Progenitor cell of endocrine pancreas (in vitro differentiated cells): ENCODE data around the gene SLC66A1. TPM values are rescaled to one million over a fixed set of nuclear protein-coding genes. Genes with fewer than 3 reads are reported as not detected.
A peak's percentile ranks its signal among the peaks of the same experiment; 100 is the strongest.

Experiments used
- DNase-seq: peaks from one replicate; pipeline ENCODE4 v3.0.0; 2021; ENCODE audit warnings: low spot score; ENCODE audit not compliant: unreplicated experiment
- H3K27ac Mint-ChIP-seq: 2 replicates; pipeline ENCODE4 v1.8.0; 2021; ENCODE audit warnings: mild to moderate bottlenecking, moderate library complexity, mixed read lengths
- H3K27me3 Mint-ChIP-seq: 2 replicates; pipeline ENCODE4 v1.8.0; 2021; ENCODE audit warnings: mixed read lengths
- H3K36me3 Mint-ChIP-seq: 2 replicates; pipeline ENCODE4 v1.8.0; 2022; ENCODE audit warnings: mixed read lengths; ENCODE audit not compliant: insufficient read depth
- H3K4me1 Mint-ChIP-seq: 2 replicates; pipeline ENCODE4 v1.8.0; 2021; ENCODE audit warnings: low read depth, mixed read lengths
- H3K4me3 Mint-ChIP-seq: 2 replicates; pipeline ENCODE4 v1.8.0; 2021; ENCODE audit warnings: low read depth, mild to moderate bottlenecking, moderate library complexity, mixed read lengths
- H3K9me3 Mint-ChIP-seq: 2 replicates; pipeline ENCODE4 v1.8.0; 2021; ENCODE audit warnings: low read depth, mixed read lengths
- total RNA-seq: library from RNA; stranded (reverse); gene quantifications from 2 replicates; pipeline ENCODE4 v1.2.1, GENCODE V29; 2021
- TF ChIP-seq, protein P1 (sequence below): fragments of 200-600 bp; sonication (generic); IDR thresholded peaks from one replicate; pipeline ENCODE4 v1.5.0; 2021; ENCODE audit warnings: antibody characterized with exemption, mild to moderate bottlenecking; ENCODE audit not compliant: unreplicated experiment

The SLC66A1 gene
- total RNA-seq, 1 donor from 2014 or later = 25.7 TPM

DNA sequence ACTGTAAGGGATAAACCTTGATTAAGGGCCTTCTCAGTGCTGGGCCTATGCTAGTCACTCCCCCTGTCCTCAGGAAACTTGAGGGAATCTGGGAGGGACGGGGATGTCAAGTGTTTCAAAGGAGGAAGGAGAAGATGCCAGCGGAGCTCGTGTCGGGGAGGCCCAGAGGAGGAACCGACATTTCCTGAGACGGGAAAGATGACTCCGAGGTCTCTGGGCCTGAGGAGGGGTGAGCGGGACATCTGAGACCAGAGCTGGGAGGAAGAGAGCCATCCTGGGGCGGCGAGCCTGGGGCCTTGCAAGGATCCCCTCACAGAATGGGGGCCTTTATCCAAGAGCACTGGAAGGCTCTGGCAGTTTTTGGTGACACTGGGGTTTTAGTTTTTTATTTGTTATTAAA, 10.4 kb downstream of the SLC66A1 start:
- Mint-ChIP-seq H3K36me3 (peaks cover 9% of the 10 kb centered on the region), H3K9me3 (no peaks in the 10 kb centered on the region), H3K4me3 (no peak overlapping the region), H3K27ac (no peak overlapping the region), H3K27me3 (no peaks in the 10 kb centered on the region), H3K4me1 (no peaks in the 10 kb centered on the region)
- TF ChIP-seq, protein P1, sequence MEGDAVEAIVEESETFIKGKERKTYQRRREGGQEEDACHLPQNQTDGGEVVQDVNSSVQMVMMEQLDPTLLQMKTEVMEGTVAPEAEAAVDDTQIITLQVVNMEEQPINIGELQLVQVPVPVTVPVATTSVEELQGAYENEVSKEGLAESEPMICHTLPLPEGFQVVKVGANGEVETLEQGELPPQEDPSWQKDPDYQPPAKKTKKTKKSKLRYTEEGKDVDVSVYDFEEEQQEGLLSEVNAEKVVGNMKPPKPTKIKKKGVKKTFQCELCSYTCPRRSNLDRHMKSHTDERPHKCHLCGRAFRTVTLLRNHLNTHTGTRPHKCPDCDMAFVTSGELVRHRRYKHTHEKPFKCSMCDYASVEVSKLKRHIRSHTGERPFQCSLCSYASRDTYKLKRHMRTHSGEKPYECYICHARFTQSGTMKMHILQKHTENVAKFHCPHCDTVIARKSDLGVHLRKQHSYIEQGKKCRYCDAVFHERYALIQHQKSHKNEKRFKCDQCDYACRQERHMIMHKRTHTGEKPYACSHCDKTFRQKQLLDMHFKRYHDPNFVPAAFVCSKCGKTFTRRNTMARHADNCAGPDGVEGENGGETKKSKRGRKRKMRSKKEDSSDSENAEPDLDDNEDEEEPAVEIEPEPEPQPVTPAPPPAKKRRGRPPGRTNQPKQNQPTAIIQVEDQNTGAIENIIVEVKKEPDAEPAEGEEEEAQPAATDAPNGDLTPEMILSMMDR = no peak
- no peak for DNase-seq

DNA sequence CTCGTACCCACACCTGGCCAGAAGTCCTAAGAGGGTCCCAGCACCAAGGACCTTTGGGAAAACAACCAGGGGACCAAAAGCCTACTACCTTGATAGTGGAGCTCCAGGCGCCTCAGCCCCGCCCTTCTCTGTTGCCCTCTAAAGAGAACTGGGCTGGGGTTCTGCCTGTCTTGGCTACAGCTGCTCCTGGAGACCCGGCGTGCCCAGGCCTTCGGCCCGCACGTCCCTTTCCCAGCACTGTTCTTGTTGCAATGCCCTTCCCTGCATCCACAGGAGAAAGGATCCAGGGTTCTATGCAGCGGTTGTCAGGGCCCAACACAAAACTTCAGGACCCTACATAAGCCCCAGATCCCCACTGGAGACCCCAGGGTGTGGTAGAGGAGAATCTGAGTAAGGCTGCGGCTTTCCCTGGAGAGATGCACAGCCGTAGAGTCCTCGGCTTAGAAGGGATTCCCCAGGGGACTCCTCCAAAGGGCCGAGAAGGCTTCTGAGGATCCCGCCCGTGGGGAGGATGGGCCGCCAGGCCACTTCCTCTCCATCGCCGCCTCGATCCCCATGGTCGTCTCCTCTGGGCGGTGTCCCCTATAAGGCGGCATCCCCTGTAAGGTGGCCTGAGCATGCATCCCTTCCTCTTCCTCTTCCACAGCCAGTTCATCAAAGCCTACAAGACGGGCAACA, 12.0 kb downstream of the SLC66A1 start:
- Mint-ChIP-seq H3K4me3 (no peak overlapping the region), H3K36me3 (peaks cover 9% of the 10 kb centered on the region), H3K27me3 (no peaks in the 10 kb centered on the region), H3K27ac (no peak overlapping the region), H3K4me1 (no peaks in the 10 kb centered on the region), H3K9me3 (no peaks in the 10 kb centered on the region)
- DNase-seq = no peak
- TF ChIP-seq, protein P1 = no peak

DNA sequence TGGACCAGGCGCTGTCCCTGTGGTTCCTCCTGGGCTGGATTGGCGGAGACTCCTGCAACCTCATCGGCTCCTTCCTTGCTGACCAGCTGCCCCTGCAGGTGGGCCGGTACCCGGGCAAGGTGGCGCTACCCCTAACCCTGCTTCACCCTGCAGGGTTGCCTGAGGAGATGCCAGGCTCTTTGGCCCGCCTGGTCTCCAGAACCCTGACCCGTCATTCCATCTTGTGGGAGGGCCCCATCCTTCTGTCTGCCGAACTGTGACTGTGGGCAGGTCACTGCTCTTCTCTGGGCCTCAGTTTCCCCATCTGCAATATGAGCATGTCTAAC, 12.5 kb downstream of the SLC66A1 start:
- DNase-seq = no peak
- TF ChIP-seq, protein P1 = no peak
- Mint-ChIP-seq H3K4me1 (no peaks in the 10 kb centered on the region), H3K9me3 (no peaks in the 10 kb centered on the region), H3K27ac (no peak overlapping the region), H3K27me3 (no peaks in the 10 kb centered on the region), H3K4me3 (no peak overlapping the region), H3K36me3 (peaks cover 11% of the 10 kb centered on the region)

DNA sequence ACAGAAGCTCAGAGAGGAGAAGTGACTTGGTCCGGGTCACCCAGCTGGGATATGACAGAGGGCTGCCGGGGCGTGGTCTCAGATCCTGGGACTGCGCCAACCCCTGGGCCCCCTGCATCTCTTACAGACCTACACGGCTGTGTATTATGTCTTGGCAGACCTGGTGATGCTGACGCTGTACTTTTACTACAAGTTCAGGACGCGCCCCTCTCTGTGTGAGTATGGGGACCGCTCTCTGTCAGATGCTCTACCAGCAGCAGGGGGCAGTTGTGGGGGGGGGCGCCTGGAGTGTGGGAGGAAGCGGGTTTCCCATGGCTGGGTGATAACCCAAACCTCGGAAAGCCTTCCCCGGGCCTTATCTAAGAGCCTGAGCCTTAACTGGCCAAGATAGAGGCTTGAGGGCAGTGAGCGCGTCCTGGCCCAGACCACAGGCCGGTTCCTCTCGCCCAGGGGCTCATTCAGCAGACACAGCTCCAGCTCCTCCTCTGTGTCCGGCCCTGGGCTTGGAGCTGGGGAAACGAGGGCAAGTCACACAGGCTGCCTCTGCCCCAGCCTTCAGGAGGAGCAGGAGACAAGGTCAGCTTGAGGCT, 13.3 kb downstream of the SLC66A1 start:
- Mint-ChIP-seq H3K4me3 (no peak overlapping the region), H3K4me1 (no peaks in the 10 kb centered on the region), H3K27ac (no peak overlapping the region), H3K27me3 (no peaks in the 10 kb centered on the region), H3K9me3 (no peaks in the 10 kb centered on the region), H3K36me3 (peaks cover 11% of the 10 kb centered on the region)
- no peak for DNase-seq
- TF ChIP-seq, protein P1 = no peak

DNA sequence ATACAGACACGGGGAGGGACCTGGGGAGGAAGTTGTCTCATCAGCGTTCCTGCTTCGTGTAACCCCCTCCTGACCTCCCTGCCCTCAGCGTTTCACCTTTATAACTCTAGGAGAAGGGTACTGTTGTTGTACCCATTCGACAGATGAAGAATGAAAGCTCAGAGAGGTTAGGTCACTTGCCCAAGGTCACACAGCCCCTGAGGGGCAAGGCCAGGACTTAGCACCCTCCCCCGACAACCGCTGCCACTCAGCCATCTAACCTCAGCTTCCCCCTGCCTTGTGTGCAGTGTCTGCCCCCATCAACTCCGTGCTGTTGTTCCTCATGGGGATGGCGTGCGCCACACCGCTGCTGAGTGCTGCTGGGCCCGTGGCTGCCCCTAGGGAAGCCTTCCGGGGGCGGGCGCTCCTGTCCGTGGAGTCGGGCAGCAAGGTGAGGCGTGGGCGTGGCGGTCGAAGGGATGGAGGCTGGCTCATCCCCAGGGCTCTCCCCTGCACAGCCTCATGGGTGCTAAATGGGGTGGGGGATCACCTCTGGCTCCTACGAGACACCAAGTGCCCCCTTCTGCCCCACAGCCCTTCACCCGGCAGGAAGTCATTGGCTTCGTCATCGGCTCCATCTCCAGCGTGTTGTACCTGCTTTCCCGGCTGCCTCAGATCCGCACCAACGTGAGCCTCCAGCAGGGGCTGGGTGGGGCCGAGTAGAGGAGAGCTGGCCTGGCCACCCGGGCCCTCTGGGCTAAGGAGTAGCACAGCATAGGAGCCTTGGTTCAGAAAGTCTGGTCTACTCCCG, 14.0 kb downstream of the SLC66A1 start:
- H3K9me3 Mint-ChIP-seq = no peaks in the 10 kb centered on the region
- TF ChIP-seq, protein P1 = no peak

More for the DNA sequence above, 14.0 kb downstream of the SLC66A1 start:
- peaks cover 10% of the 10 kb centered on the region for H3K36me3 Mint-ChIP-seq
- H3K4me1 Mint-ChIP-seq = no peaks in the 10 kb centered on the region
- no peak overlapping the region for H3K4me3 Mint-ChIP-seq
- DNase-seq = no peak
- H3K27ac Mint-ChIP-seq = peak overlapping the region; percentile 20
- no peaks in the 10 kb centered on the region for H3K27me3 Mint-ChIP-seq
